ENCODE measurements around the gene TPH2.

The TPH2 gene

GRCh38 chr12:71967211-71967610, 28.6 kb downstream of the TPH2 start:
- DNase-seq = no peak

GRCh38 chr12:71969330-71969729, 30.7 kb downstream of the TPH2 start:
- no peak for DNase-seq

GRCh38 chr12:71970031-71970430, 31.4 kb downstream of the TPH2 start:
- DNase-seq = no peak

GRCh38 chr12:71972441-71973074, 33.9 kb downstream of the TPH2 start:
- DNase-seq = no peak

GRCh38 chr12:71973687-71974086, 35.0 kb downstream of the TPH2 start:
- no peak for DNase-seq

- no peak for DNase-seq
These were observed 41.9 kb downstream of the TPH2 start for GRCh38 chr12:71980538-71980937.

GRCh38 chr12:71981149-71981548, 42.5 kb downstream of the TPH2 start:
- DNase-seq = no peak

DNA sequence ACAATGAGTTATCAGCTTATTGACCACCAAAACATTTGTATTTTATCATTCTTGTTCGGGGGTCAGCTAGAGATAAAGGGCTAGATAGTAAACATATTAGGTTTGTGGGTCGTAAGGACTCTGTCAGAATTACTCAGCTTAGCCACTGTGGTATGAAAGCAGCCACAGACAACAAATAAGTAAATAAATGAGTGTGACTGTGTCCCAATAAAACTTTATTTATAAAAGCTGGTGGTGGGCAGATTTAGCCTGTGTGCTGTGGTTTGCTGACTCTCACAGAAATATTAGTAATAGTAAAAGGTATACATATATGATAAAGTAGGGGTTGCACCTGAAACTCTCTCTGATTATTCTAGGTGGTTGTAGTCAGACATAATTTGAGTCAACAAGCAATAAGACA, 56.1 kb downstream of the TPH2 start:
- no peak for DNase-seq

DNA sequence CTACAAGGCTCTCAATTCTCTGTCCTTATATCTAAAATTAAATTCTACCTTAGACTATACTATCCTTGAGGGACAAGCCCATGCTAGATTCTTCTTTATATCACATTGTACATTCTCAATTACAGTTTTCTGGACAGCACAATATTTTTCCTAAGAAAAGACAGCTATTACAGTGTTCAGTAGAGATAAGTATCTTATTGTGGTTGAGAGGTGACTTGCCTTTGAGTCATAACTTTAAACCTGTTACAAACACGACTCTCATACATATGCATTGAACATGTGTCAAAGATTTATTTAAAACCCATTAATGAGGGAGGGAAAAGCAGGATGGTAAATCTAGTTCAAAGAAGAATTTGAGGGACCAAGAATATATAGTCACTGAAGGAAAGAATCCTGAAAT, 61.1 kb downstream of the TPH2 start:
- no peak for DNase-seq

- no peak for DNase-seq
These were observed 62.5 kb downstream of the TPH2 start for GRCh38 chr12:72000969-72001648.

- DNase-seq = no peak
These were observed 68.1 kb downstream of the TPH2 start for GRCh38 chr12:72006766-72007165.

GRCh38 chr12:72010356-72010755, 71.7 kb downstream of the TPH2 start:
- no peak for DNase-seq

GRCh38 chr12:72011374-72011773, 72.7 kb downstream of the TPH2 start:
- no peak for DNase-seq

DNA sequence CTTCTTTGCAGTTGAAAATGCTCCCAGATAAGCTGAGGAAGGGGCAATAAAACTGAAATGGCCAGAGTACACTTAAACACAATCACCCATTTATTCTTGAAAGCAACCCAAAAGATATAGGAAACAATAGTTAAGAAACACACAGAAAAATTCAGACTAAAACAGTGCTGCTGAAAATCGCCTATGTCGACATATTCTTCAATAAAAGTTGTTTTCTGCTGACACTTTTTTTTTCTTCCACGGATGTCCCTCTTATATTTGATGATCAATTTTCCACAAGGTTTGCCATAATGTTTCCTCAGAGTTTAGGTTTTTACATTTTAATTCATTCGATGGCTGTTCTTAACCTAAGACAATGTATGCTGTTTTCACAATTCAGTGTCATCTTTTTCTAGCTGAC, 74.2 kb downstream of the TPH2 start:
- no peak for DNase-seq

DNA sequence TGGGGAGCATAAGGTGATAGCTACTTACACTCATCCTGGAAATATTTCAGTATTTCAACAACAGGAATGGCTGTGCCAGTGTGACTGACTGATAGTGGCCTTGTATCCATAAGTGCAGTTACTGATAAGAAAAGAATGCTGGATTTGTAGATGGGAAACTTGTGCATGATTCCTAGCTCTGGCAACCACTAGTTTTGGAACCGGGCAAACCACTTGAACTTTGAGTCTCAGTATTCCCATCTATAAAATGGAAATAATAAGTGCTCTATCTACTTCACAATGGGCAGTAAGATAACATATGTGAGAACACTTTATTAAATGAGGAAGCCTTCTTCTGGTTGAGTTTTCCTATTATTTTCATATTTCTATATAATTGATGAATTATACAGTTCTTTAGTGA, 77.2 kb downstream of the TPH2 start:
- no peak for DNase-seq

GRCh38 chr12:72017054-72017651, 78.5 kb downstream of the TPH2 start:
- DNase-seq = peak in 5 of 6 experiments; percentile 10 to 58 (median 14)

DNA sequence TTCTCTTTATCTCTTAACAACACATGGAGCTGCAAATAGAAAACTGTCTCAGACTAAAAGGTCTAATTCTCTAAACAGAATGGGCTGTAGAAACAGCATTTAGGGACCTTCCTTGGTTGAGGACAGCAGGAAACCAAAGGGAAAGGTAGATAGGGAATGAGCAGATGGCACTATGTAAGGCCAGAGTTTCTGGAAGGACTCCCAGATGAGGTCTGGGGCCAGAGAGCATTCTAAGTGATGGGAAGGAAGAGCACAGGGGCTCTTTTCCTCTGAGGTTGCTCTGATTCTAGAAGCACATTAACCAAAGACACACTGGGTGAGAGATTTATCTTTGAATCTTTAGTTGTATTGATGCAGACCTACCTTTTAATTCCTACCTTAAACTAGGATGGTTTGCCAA, 79.4 kb downstream of the TPH2 start:
- no peak for DNase-seq

- no peak for DNase-seq
These were observed 86.0 kb downstream of the TPH2 start for GRCh38 chr12:72024613-72025012.

GRCh38 chr12:72025524-72025923, 86.9 kb downstream of the TPH2 start:
- no peak for DNase-seq

DNA sequence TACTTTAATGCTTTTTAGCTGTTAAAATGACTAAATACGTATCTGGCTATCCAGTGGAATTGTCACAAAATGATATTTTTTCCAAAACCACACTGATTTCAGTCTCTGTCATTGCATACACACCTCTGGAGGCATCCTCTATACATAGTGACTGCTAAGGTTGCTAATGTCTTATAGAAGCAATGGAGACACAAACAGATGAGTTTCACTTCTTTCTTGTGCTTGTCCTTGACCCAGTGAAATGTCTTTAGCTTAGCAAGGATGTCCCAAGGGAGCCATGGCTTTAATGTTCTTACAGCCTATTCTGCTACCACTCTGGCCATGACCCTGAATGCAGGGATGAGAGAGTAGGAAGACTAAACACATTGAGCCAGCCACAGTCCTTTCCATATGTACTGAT, 90.3 kb downstream of the TPH2 start:
- DNase-seq = no peak

GRCh38 chr12:72030277-72030676, 91.6 kb downstream of the TPH2 start:
- no peak for DNase-seq

DNA sequence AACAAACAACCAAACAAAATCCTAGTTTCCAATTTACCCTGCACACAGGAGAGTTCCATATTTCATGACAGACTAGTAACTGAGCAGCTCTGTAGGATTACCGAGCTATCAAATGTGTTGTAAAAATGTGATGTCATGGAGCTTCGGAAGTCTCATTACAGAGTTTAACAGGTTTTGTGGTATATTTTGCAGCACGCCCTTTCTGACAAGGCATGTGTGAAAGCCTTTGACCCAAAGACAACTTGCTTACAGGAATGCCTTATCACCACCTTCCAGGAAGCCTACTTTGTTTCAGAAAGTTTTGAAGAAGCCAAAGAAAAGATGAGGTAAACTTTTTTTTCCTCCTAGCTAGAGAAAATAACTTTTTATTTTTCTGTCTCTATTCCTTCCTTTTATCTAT, 92.4 kb downstream of the TPH2 start:
- no peak for DNase-seq

GRCh38 chr12:72033991-72034390, 95.3 kb downstream of the TPH2 start:
- no peak for DNase-seq

DNA sequence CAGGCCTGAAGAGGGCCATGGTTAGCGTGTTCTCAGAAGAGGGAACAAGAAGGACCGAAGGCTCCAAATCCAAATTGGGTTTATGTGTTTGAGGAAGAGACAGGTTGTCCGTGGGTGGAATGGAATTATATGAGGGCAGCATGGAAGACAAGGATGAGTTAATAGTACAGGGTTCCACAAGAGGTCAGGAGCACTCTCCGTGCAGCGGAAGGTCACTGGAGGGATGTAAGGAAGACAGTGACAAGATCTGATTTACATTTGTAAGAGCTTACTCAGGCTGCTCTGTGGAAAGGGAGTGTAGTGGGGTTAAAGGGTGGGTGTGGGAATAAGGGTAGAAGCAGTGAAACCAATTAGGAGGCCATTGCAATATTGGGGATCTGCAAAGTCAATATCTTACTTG, 97.0 kb downstream of the TPH2 start:
- no peak for DNase-seq

DNA sequence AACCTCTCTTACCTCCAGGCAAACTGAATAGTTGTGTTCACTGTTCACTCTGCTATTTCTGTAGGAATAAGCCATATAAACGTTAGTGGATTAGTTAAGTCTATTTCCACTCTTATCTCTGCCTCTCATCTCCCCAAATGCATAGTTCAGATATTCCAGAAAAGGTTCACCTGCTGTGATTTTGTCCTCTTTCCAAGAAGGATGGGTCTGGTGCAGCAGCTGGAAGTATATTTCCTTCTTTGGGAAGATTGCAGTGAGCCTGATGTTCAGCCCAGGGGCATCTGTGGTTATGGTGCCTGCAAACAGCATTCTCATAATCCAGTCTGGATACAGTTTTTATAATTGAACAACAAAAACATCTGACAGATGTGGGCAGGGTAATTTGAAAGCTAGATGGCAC, 97.7 kb downstream of the TPH2 start:
- DNase-seq = no peak

Measured in stimulated activated naive CD4-positive, alpha-beta T cell (primary cell).